ENCODE measurements around the gene AGAP2. TPM values are rescaled to one million over a fixed set of nuclear protein-coding genes. Genes with fewer than 3 reads are reported as not detected.

The AGAP2 gene
- total and polyA plus RNA-seq, 12 donors = 0.50 to 8.1 (median 2.1) TPM

DNA sequence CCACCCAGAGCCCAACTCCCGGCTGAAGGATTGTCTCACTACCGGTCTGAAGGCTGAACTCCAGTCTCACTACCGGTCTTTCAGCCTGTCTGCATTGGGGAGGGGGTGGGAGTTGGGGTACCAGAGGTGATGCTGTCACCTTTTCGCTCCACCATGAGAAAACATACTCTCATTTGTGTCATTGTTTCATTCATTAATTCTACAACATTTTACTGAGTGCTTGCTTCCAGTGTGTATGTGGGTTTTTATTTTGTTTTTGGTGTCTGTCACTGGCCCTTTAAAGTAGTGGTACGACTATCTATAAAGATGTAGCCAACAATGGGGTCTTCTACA, 14.1 kb upstream of the AGAP2 start:
- intact Hi-C loops (cut with DNase I) = no loop called here
- no peak for DNase-seq
- peaks cover 8 to 33% of the 10 kb centered on the region in 2 donors for H3K4me1 ChIP-seq (replicated peaks in 1 of 2)
- 0 to 4% (median 2%) methylated on average over 3 to 5 of the region's 5 CpGs for WGBS, 4 donors
- H3K9me3 ChIP-seq (replicated peaks in 1 of 3) = no peaks in the 10 kb centered on the region
- H3K4me3 ChIP-seq = peak overlapping the region in 1 of 4 donors; percentile 18
- H3K27me3 ChIP-seq = no peaks in the 10 kb centered on the region
- TF ChIP-seq, protein P1, sequence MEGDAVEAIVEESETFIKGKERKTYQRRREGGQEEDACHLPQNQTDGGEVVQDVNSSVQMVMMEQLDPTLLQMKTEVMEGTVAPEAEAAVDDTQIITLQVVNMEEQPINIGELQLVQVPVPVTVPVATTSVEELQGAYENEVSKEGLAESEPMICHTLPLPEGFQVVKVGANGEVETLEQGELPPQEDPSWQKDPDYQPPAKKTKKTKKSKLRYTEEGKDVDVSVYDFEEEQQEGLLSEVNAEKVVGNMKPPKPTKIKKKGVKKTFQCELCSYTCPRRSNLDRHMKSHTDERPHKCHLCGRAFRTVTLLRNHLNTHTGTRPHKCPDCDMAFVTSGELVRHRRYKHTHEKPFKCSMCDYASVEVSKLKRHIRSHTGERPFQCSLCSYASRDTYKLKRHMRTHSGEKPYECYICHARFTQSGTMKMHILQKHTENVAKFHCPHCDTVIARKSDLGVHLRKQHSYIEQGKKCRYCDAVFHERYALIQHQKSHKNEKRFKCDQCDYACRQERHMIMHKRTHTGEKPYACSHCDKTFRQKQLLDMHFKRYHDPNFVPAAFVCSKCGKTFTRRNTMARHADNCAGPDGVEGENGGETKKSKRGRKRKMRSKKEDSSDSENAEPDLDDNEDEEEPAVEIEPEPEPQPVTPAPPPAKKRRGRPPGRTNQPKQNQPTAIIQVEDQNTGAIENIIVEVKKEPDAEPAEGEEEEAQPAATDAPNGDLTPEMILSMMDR (IDR thresholded peaks at IDR 0.05) = no peak
- TF ChIP-seq POLR2A (IDR thresholded peaks at IDR 0.05) = no peak
- H3K27ac ChIP-seq = peak overlapping the region in 4 of 5 donors; percentile 5 to 98 (median 74)
- H3K36me3 ChIP-seq (replicated peaks in 1 of 2) = peaks cover 0 to 36% of the 10 kb centered on the region in 2 donors

DNA sequence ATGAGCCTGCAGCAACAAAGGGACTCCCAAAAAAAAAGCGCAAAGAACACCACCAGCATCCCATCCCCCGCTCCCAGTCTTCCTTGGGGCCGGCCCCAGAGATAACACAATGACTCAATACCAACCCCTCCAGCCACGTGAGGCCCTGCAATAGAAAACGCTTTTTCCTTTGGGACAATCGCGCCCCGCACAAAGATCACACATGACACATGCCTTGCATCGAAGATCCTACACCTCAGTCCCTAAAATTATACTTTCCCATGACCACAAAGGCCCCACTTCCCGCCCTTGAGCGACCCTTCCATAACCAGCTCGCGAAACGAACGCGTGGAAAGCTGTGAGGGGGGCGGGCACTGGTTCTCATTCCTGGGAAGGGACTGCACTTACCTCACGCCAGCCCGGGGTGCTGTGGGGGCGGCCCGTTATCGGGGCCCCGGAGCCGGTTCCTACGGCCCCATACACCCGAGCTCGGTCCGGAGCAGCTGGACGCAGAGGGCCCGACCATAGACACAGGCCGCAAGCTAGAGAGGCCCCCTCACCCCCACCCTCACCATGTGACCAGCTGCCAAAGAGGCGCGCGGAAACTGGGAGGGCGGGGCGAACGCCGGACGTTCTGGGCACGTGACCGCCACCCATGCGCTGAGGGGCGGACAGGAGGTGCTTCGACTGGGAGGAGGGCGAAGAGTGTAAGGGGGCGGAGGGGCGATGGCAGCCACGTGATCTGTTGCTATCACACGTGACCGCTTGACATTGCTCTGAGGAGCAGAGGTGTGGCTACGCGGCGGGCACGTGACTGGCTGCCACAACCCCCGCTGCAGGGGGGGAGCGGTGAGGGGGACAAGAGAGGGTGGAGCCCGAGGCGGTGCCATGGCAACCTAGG, 13.5 kb upstream of the AGAP2 start, which contains the start of gene CDK4:
Gene CDK4, minus strand, starts transcription at position 523 of the 880 bp plus-strand sequence. CDS start 593 bp downstream, outside the sequence.
- intact Hi-C loops (cut with DNase I) = no loop called here
- TF ChIP-seq, protein P1 (IDR thresholded peaks at IDR 0.05) = no peak
- TF ChIP-seq POLR2A (IDR thresholded peaks at IDR 0.05) = peak; percentile 82 to 93

DNA sequence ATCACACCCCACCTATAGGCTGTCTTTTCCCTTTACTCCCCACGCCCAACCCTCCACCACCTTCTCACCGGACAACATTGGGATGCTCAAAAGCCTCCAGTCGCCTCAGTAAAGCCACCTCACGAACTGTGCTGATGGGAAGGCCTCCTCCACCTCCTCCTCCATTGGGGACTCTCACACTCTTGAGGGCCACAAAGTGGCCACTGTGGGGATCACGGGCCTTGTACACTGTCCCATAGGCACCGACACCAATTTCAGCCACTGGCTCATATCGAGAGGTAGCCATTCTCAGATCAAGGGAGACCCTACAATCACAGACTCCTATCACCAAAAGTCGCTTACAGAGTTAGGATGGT, 12.9 kb upstream of the AGAP2 start:
- intact Hi-C loops (cut with DNase I) = no loop called here
- TF ChIP-seq, protein P1 (IDR thresholded peaks at IDR 0.05) = no peak
- TF ChIP-seq POLR2A (IDR thresholded peaks at IDR 0.05) = no peak
- Histone ChIP-seq H3K4me3 (peak overlapping the region; percentile 30 to 81 (median 68)), H3K4me1 (replicated peaks in 1 of 2) (peaks cover 8 to 33% of the 10 kb centered on the region in 2 donors), H3K9me3 (replicated peaks in 1 of 3) (no peaks in the 10 kb centered on the region), H3K27ac (peak overlapping the region; percentile 73 to 98 (median 94)), H3K27me3 (no peaks in the 10 kb centered on the region), H3K36me3 (replicated peaks in 1 of 2) (peaks cover 0 to 43% of the 10 kb centered on the region in 2 donors)
- 8 to 10% (median 9%) methylated on average over 8 of the region's 8 CpGs for WGBS, 4 donors
- DNase-seq = no peak

More for the DNA sequence above, 13.5 kb upstream of the AGAP2 start, which contains the start of gene CDK4:
- H3K4me1 ChIP-seq (replicated peaks in 1 of 2) = peaks cover 8 to 33% of the 10 kb centered on the region in 2 donors
- DNase-seq = peak; percentile 99 to 100 (median 100)
- H3K36me3 ChIP-seq (replicated peaks in 1 of 2) = peaks cover 0 to 37% of the 10 kb centered on the region in 2 donors
- H3K4me3 ChIP-seq = peak within 1 kb of the TSS; percentile 30 to 81 (median 68)
- WGBS, 4 donors = 0 to 4% (median 0%) methylated on average over 19 to 58 of the region's 58 CpGs
- no peaks in the 10 kb centered on the region for H3K27me3 ChIP-seq
- no peaks in the 10 kb centered on the region for H3K9me3 ChIP-seq (replicated peaks in 1 of 3)
- peak within 1 kb of the TSS; percentile 73 to 98 (median 94) for H3K27ac ChIP-seq

DNA sequence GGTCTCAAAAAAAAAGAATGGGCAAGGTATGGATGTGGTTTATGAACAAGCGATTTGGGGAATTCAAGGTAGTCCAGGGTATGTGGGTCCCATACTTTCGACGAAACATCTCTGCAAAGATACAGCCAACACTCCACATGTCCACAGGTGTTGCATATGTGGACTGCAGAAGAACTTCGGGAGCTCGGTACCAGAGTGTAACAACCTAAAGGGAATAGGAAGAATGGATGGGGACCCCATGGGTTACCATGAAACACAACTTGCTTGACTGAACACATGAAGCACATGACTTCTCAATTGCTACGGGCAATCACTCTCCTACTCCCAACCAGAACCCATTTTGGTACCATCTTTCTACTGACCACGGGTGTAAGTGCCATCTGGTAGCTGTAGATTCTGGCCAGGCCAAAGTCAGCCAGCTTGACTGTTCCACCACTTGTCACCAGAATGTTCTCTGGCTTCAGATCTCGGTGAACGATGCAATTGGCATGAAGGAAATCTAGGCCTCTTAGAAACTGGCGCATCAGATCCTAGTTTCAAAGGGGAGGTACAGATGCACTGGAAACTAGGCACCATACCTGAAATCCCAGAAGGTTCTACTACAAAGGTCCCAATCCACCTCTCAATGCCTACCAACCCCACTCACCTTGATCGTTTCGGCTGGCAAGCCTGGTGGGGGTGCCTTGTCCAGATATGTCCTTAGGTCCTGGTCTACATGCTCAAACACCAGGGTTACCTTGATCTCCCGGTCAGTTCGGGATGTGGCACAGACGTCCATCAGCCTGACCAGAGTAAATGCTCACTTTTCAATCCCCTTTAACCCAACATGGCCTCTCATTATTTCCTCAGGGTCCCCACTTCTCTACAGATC, 12.3 kb upstream of the AGAP2 start:
- 79 to 86% (median 84%) methylated on average over 14 to 15 of the region's 15 CpGs for WGBS, 4 donors
- Histone ChIP-seq H3K27ac (peak overlapping the region in 4 of 5 donors; percentile 73 to 98 (median 94)), H3K36me3 (replicated peaks in 1 of 2) (peaks cover 0 to 45% of the 10 kb centered on the region in 2 donors), H3K4me1 (replicated peaks in 1 of 2) (peaks cover 9 to 33% of the 10 kb centered on the region in 2 donors), H3K27me3 (no peaks in the 10 kb centered on the region), H3K9me3 (replicated peaks in 1 of 3) (no peaks in the 10 kb centered on the region), H3K4me3 (peak overlapping the region in 2 of 4 donors; percentile 65 to 70)
- intact Hi-C loops (cut with DNase I) = no loop called here
- DNase-seq = no peak
- no peak for TF ChIP-seq POLR2A (IDR thresholded peaks at IDR 0.05)
- TF ChIP-seq, protein P1 (IDR thresholded peaks at IDR 0.05) = no peak
